NCI-H2196 (cell line): ENCODE results near the gene GPER1.
"Not testable (repeated sequence)": the region's sequence is repeated elsewhere in the genome, so short reads cannot be mapped to it uniquely, and the experiment has no call there.

Source experiments
- DNase-seq: peaks from one replicate; lab custom pipeline; 2025; ENCODE audit not compliant: unreplicated experiment; lab: John Stamatoyannopoulos, UW

GPER1 gene

GRCh38 chr7:1140476-1141104 lies 52.7 kb downstream of the GPER1 start:
- no peak for DNase-seq

- DNase-seq = no peak
Measured at GRCh38 chr7:1141651-1142050, 53.7 kb downstream of the GPER1 start.

GRCh38 chr7:1142051-1142635 lies 54.2 kb downstream of the GPER1 start:
- no peak for DNase-seq

GRCh38 chr7:1143031-1143430 lies 55.1 kb downstream of the GPER1 start:
- not testable (repeated sequence) for DNase-seq
